Testis (tissue), 5 donors: Measurements from ENCODE around the gene ZNF91. TPM values are rescaled to one million over a fixed set of nuclear protein-coding genes. Genes with fewer than 3 reads are reported as not detected.
A peak's percentile ranks its signal among the peaks of the same experiment; 100 is the strongest.

Experiments
- DNase-seq: peaks from one replicate; pipeline ENCODE4 v3.0.0-alpha.2; 2019
- H3K27ac ChIP-seq, 2 donors: fragments of 200-600 bp; sonication (generic); one replicate each; pipeline ENCODE4 v1.5.1; 2019
- H3K27me3 ChIP-seq: fragments of 200-600 bp; sonication (generic); one replicate; pipeline ENCODE4 v1.5.1; 2019
- H3K36me3 ChIP-seq: fragments of 200-600 bp; sonication (generic); one replicate; pipeline ENCODE4 v1.5.1; 2017; ENCODE audit warnings: low read depth; ENCODE audit errors: missing control alignments
- H3K4me1 ChIP-seq: fragments of 200-600 bp; sonication (generic); one replicate; pipeline ENCODE4 v1.5.1; 2019
- H3K4me3 ChIP-seq, 2 donors: fragments of 200-600 bp; sonication (generic); one replicate each; pipeline ENCODE4 v1.5.1; 2017 to 2019
- H3K9me3 ChIP-seq: fragments of 200-600 bp; sonication (generic); one replicate; pipeline ENCODE4 v1.5.1; 2017
- CTCF ChIP-seq, 3 experiments: fragments of 450-650 bp in 2 of 3; fragments of 200-600 bp in 1 of 3; sonication (generic) in 1 of 3; IDR thresholded peaks; one replicate each; pipeline ENCODE4 v1.5.1; 2016 to 2019; ENCODE audit warnings: antibody characterized with exemption in 3 of 3, mild to moderate bottlenecking in 2 of 3, moderate library complexity in 1 of 3
- POLR2A ChIP-seq: fragments of 450-650 bp; IDR thresholded peaks from one replicate; pipeline ENCODE4 v1.6.1; 2017; ENCODE audit warnings: antibody characterized with exemption, mild to moderate bottlenecking, moderate library complexity
- WGBS, 2 donors: methylation state at CpG; one replicate each; pipeline ENCODE4 v1.1.5; 2018; 5-methylcytosine and 5-hydroxymethylcytosine counted together
- intact Hi-C: fragments of 100-400 bp; cut with DNase I; formaldehyde crosslinking; loops from one replicate; pipeline ENCODE4 v1.15.1; 2023; ENCODE audit warnings: low total_unique reads
- long read RNA-seq, 2 donors: transcript quantifications; one replicate each; lab custom pipeline, GENCODE V29; 2026
- polyA plus RNA-seq: library from polyadenylated mRNA; stranded (reverse); fragments of 350-450 nt; fragmentation: Illumina TruSeq; extraction: RNeasy Lipid Tissue Mini Kit (QIAGEN cat#74804); gene quantifications from one replicate; pipeline ENCODE4 v1.2.3, GENCODE V29; 2014; ENCODE audit warnings: low read depth, low replicate concordance; ENCODE audit not compliant: insufficient read depth
- total RNA-seq, 2 donors: library from RNA; depleted of rRNA; stranded (reverse); fragments of >200 nt; gene quantifications; one replicate each; pipeline ENCODE4 v1.2.3, GENCODE V29; 2016

ZNF91 gene
- total RNA-seq (100 to 1,000 TPM in 1 of 2 donors, 10 to 100 TPM in 1; 96.1 to 101 TPM), polyA plus RNA-seq (50.1 TPM)
- long read RNA-seq, donor 1, full-length matches to known transcripts = 21 of 21 reads
- long read RNA-seq, donor 1, partial matches to known transcripts = 0 of 21 reads
- long read RNA-seq, donor 1, other reads (novel, unspliced or antisense) = 0 of 21 reads
- long read RNA-seq, donor 2, full-length matches to known transcripts = 13 of 13 reads
- long read RNA-seq, donor 2, partial matches to known transcripts = 0 of 13 reads
- long read RNA-seq, donor 2, other reads (novel, unspliced or antisense) = 0 of 13 reads

- intact Hi-C loops = no loop called here
- no peaks in the 10 kb centered on the region for H3K36me3 ChIP-seq
- TF ChIP-seq CTCF (IDR thresholded peaks at IDR 0.05) (no peak), POLR2A (peak; percentile 38)
- 0 to 1% methylated on average over 30 to 32 of the region's 32 CpGs for WGBS, 2 donors
- peaks cover 11% of the 10 kb centered on the region for H3K4me1 ChIP-seq
- no peaks in the 10 kb centered on the region for H3K27me3 ChIP-seq
- H3K27ac ChIP-seq = peak within 1 kb of the TSS; percentile 92 to 95
- H3K4me3 ChIP-seq = peak within 1 kb of the TSS; percentile 92 to 94
- DNase-seq = peak; percentile 99
- no peaks in the 10 kb centered on the region for H3K9me3 ChIP-seq
Observed at GRCh38 chr19:23395041-23395721, at the start of gene ZNF91. Gene ZNF91, minus strand, starts transcription at chr19:23395471. Its CDS starts 117 bp downstream, at chr19:23395354.

- peak in 1 of 3 experiments; percentile 23 for TF ChIP-seq CTCF (IDR thresholded peaks at IDR 0.05)
- TF ChIP-seq POLR2A = no peak
- no peaks in the 10 kb centered on the region for H3K27me3 ChIP-seq
- H3K27ac ChIP-seq = no peak overlapping the region
- DNase-seq = peak; percentile 29
- WGBS, 2 donors = 39 to 55% methylated on average over 9 of the region's 9 CpGs
- intact Hi-C loops = no loop called here
- H3K4me1 ChIP-seq = no peaks in the 10 kb centered on the region
- H3K36me3 ChIP-seq = no peaks in the 10 kb centered on the region
- H3K9me3 ChIP-seq = no peaks in the 10 kb centered on the region
- no peak overlapping the region for H3K4me3 ChIP-seq
Observed at GRCh38 chr19:23440791-23441190, 45.5 kb upstream of the ZNF91 start.

- intact Hi-C loops = no loop called here
- no peaks in the 10 kb centered on the region for H3K36me3 ChIP-seq
- WGBS, 2 donors = 67 to 75% methylated on average over 9 of the region's 9 CpGs
- DNase-seq = no peak
- no peaks in the 10 kb centered on the region for H3K4me1 ChIP-seq
- no peaks in the 10 kb centered on the region for H3K9me3 ChIP-seq
- no peak overlapping the region for H3K27ac ChIP-seq
- H3K27me3 ChIP-seq = no peaks in the 10 kb centered on the region
- TF ChIP-seq POLR2A (no peak), CTCF (IDR thresholded peaks at IDR 0.05) (no peak)
- no peak overlapping the region for H3K4me3 ChIP-seq
Observed at GRCh38 chr19:23440207-23440606, 44.9 kb upstream of the ZNF91 start.

- Histone ChIP-seq H3K27me3 (no peaks in the 10 kb centered on the region), H3K4me1 (no peaks in the 10 kb centered on the region), H3K9me3 (no peaks in the 10 kb centered on the region), H3K36me3 (no peaks in the 10 kb centered on the region), H3K4me3 (no peak overlapping the region), H3K27ac (no peak overlapping the region)
- TF ChIP-seq CTCF (IDR thresholded peaks at IDR 0.05) = no peak
- no peak for TF ChIP-seq POLR2A
- DNase-seq = no peak
- intact Hi-C loops = no loop called here
- WGBS, 2 donors = 86 to 91% methylated on average over 8 of the region's 8 CpGs
Observed at GRCh38 chr19:23439623-23440022, 44.4 kb upstream of the ZNF91 start.
